ENCODE measurements around the gene SELENOK. TPM values are rescaled to one million over a fixed set of nuclear protein-coding genes. Genes with fewer than 3 reads are reported as not detected.

SELENOK gene
- total RNA-seq, 3 donors from 2014 or later (not counting 1 experiment from before 2014, with no cell fraction given): 79.2 to 116 (median 95.4) TPM

DNA sequence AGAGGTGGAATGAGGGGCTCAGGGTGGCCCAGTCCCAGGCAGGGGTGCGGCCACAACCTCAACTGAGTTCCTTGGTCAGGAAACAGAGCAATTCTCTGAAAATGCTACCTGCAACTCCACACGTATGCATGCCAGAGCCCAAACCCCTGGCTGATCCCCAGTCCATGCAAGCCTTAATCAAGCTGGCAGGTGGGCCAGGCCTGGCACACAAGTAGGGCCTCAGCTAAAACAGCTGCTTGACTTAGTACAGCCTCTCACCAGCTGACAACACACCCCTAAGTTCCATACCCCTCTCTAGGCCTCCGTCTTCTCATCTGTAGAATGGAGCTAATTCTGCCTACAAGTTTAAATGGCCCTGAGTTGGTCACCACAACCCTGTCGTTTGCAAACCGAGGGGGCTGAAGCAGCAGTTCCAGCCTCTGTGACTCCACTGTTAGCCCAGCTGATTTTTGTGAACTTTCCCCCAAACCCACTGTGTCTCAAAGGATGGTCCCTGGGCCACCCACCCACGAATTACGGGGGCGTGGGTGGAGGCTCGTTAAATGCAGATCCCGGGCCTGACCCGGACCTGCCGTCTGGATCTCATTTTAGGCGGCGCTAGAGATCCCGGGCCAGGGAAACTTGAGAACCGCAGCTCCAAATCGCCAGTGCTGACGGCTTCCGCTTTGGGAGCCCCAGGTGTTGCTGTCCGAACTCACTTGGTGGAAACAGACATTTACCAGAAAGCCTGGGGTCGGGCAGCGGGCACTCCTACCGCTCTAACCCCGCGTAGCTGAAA is 46.4 kb downstream of the SELENOK start:
- ATAC-seq (no peak), DNase-seq (no peak)
- Mint-ChIP-seq H3K9me3 (no peaks in the 10 kb centered on the region), H3K4me1 (no peaks in the 10 kb centered on the region), H3K4me3 (peak overlapping the region; percentile 31), H3K27ac (no peak overlapping the region), H3K36me3 (no peaks in the 10 kb centered on the region), H3K27me3 (ENCODE audit: low read depth in 2 of 2) (peaks cover 45 to 50% of the 10 kb centered on the region in 2 donors)
- TF ChIP-seq, protein P1, sequence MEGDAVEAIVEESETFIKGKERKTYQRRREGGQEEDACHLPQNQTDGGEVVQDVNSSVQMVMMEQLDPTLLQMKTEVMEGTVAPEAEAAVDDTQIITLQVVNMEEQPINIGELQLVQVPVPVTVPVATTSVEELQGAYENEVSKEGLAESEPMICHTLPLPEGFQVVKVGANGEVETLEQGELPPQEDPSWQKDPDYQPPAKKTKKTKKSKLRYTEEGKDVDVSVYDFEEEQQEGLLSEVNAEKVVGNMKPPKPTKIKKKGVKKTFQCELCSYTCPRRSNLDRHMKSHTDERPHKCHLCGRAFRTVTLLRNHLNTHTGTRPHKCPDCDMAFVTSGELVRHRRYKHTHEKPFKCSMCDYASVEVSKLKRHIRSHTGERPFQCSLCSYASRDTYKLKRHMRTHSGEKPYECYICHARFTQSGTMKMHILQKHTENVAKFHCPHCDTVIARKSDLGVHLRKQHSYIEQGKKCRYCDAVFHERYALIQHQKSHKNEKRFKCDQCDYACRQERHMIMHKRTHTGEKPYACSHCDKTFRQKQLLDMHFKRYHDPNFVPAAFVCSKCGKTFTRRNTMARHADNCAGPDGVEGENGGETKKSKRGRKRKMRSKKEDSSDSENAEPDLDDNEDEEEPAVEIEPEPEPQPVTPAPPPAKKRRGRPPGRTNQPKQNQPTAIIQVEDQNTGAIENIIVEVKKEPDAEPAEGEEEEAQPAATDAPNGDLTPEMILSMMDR (IDR thresholded peaks at IDR 0.05): no peak
- Histone ChIP-seq H3K9me3 (ENCODE audit: control insufficient read depth, insufficient read depth, low read length) (no peaks in the 10 kb centered on the region), H3K36me3 (ENCODE audit: control insufficient read depth, insufficient read depth, low read length) (no peaks in the 10 kb centered on the region), H3K27me3 (ENCODE audit: control insufficient read depth, insufficient read depth, low read length) (peaks cover 15% of the 10 kb centered on the region), H3K4me3 (ENCODE audit: low read length) (peak overlapping the region; percentile 7), H3K4me1 (ENCODE audit: control insufficient read depth, insufficient read depth, low read length) (peaks cover 9% of the 10 kb centered on the region), H3K27ac (ENCODE audit: low read length) (no peak overlapping the region)
- 19% methylated on average over 25 of the region's 25 CpGs for WGBS (ENCODE audit: insufficient coverage)
- intact Hi-C loops (cut with micrococcal nuclease): no loop called here

DNA sequence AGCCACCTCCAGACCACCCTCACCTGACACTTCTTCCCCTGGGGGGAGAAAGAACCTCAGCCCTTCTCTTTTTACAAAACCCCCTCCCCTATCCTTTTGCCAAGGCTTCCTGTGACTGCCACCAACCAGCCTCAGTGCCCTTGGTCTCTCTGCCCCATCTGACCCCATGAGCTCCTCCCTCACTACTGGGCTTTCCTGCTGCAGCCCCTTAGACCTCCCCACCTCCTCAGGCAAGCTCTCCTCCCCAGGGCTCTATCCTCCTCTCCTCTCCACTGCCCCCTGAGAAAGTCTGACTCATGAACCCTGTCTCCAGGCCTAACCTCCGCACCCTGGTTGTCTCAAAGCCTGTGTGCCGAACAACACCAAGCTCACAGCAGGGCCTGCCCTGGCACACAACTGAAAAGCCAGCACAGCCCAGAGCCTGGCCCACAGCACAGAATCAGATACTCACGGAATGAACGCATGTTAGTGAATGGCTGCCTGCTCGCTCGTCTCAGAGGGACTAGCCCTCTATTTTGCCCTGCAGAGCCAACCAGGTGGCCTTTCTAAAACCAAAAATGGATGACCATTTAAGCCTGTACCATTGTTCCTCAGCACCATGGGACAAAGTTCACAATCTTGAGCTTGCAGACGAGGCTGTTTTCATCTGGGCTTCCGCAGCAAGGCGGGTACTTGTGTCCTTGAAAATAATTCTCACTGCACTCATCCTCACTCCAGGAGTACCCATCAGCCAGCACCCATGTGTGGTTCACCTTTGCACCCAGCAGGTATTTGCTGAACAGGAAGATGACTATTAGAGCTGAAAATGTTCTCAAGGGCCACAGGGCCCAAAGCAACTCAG is 47.2 kb downstream of the SELENOK start:
- H3K27ac Mint-ChIP-seq: no peak overlapping the region
- H3K4me3 Mint-ChIP-seq: no peak overlapping the region

DNA sequence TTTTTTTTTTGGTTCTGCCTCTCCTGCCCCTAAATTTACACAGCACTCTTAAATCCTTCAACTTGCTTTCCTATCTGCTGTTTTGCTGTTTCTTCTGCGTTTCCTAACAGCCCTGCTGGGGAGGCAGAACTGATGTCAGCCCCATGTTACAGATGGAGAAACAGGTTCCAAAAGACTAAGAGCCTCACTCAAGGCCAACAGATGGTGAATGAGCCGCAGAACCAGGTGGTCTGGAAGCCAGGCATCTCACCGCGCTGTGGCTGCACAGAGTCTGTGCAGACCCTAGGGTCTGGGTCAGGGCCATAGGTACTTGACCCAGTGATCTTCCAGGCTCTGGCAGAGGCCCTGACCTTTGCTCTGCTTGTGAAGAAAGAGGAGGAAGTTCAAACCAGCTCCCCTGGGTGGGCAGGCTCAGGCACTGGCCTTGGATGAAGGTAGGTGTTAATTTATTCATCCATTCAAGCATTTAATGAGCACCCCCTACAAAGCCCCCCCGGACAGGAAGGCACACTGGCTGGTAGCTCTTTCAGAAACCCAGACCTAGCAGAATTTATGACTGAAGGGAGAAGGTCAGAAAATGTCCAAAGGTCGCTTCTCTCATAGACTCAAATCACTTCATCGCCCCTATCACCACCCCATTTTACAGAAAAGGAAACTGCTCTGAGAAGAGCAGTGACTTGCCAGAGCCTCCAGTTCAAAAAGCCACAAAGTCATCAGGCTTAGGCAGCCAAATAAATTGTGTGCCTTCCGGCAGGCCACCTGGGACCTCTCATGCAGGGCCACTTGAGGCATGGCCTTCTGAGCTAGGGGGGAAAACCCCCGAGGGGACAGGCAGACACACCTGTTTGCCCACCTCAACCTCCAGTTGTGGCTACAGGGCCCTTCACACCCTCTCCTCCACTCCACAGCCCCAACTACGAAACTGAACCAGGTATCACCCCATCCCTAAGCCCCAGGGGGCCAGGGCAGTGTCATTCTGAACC is 48.2 kb downstream of the SELENOK start:
- TF ChIP-seq, protein P1 (IDR thresholded peaks at IDR 0.05): no peak
- intact Hi-C loops (cut with micrococcal nuclease): no loop called here
- Histone ChIP-seq H3K27me3 (ENCODE audit: control insufficient read depth, insufficient read depth, low read length) (peaks cover 15% of the 10 kb centered on the region), H3K4me1 (ENCODE audit: control insufficient read depth, insufficient read depth, low read length) (peaks cover 9% of the 10 kb centered on the region), H3K27ac (ENCODE audit: low read length) (no peak overlapping the region), H3K4me3 (ENCODE audit: low read length) (no peak overlapping the region), H3K9me3 (ENCODE audit: control insufficient read depth, insufficient read depth, low read length) (no peaks in the 10 kb centered on the region), H3K36me3 (ENCODE audit: control insufficient read depth, insufficient read depth, low read length) (no peaks in the 10 kb centered on the region)
- no peak overlapping the region for H3K4me3 Mint-ChIP-seq
- no peaks in the 10 kb centered on the region for H3K9me3 Mint-ChIP-seq
- H3K36me3 Mint-ChIP-seq: no peaks in the 10 kb centered on the region
- H3K27me3 Mint-ChIP-seq (ENCODE audit: low read depth in 2 of 2): peaks cover 36 to 42% of the 10 kb centered on the region in 2 donors
- no peaks in the 10 kb centered on the region for H3K4me1 Mint-ChIP-seq
- WGBS (ENCODE audit: insufficient coverage): 79% methylated on average over 9 of the region's 10 CpGs
- no peak overlapping the region for H3K27ac Mint-ChIP-seq
- no peak for DNase-seq
- ATAC-seq: no peak

More for the DNA sequence above, 47.2 kb downstream of the SELENOK start:
- ATAC-seq (no peak), DNase-seq (no peak)
- WGBS (ENCODE audit: insufficient coverage): 95% methylated on average over 9 of the region's 9 CpGs
- intact Hi-C loops (cut with micrococcal nuclease): no loop called here
- Mint-ChIP-seq H3K9me3 (no peaks in the 10 kb centered on the region), H3K4me1 (no peaks in the 10 kb centered on the region), H3K27me3 (ENCODE audit: low read depth in 2 of 2) (peaks cover 42 to 50% of the 10 kb centered on the region in 2 donors), H3K36me3 (no peaks in the 10 kb centered on the region)
- H3K27ac ChIP-seq (ENCODE audit: low read length): no peak overlapping the region
- peaks cover 15% of the 10 kb centered on the region for H3K27me3 ChIP-seq (ENCODE audit: control insufficient read depth, insufficient read depth, low read length)
- TF ChIP-seq, protein P1 (IDR thresholded peaks at IDR 0.05): no peak
- H3K36me3 ChIP-seq (ENCODE audit: control insufficient read depth, insufficient read depth, low read length): no peaks in the 10 kb centered on the region
- no peak overlapping the region for H3K4me3 ChIP-seq (ENCODE audit: low read length)
- H3K4me1 ChIP-seq (ENCODE audit: control insufficient read depth, insufficient read depth, low read length): peaks cover 9% of the 10 kb centered on the region
- no peaks in the 10 kb centered on the region for H3K9me3 ChIP-seq (ENCODE audit: control insufficient read depth, insufficient read depth, low read length)

Measured in natural killer cell (primary cell).